Inflammatory macrophage treated with lipopolysaccharide for 1 hour (primary cell): ENCODE results near the gene TMEM106B.

Experiments
- DNase-seq, 2 donors: peaks; one replicate each; pipeline ENCODE4 v3.0.0-alpha.2; 2020 to 2022

TMEM106B gene

GRCh38 chr7:12229046-12229445 lies 18.0 kb downstream of the TMEM106B start:
- no peak for DNase-seq

- DNase-seq: no peak
These were observed 20.0 kb downstream of the TMEM106B start for GRCh38 chr7:12231097-12231496.

GRCh38 chr7:12233175-12233574 lies 22.1 kb downstream of the TMEM106B start:
- no peak for DNase-seq

GRCh38 chr7:12234334-12234865 lies 23.3 kb downstream of the TMEM106B start:
- no peak for DNase-seq

- no peak for DNase-seq
These were observed 24.9 kb downstream of the TMEM106B start for GRCh38 chr7:12235970-12236369.

GRCh38 chr7:12237007-12237406 lies 25.9 kb downstream of the TMEM106B start:
- no peak for DNase-seq

GRCh38 chr7:12239806-12240205 lies 28.7 kb downstream of the TMEM106B start:
- DNase-seq: peak in 1 of 2 donors; percentile 3

GRCh38 chr7:12244129-12244528 lies 33.0 kb downstream of the TMEM106B start:
- peak; percentile 3 to 19 for DNase-seq

GRCh38 chr7:12244694-12245093 lies 33.6 kb downstream of the TMEM106B start:
- no peak for DNase-seq

- no peak for DNase-seq
These were observed 38.6 kb downstream of the TMEM106B start for GRCh38 chr7:12249706-12250105.

- no peak for DNase-seq
These were observed 39.1 kb downstream of the TMEM106B start for GRCh38 chr7:12250232-12250631.

GRCh38 chr7:12256090-12256489 lies 45.0 kb downstream of the TMEM106B start:
- DNase-seq: peak in 1 of 2 donors; percentile 8

GRCh38 chr7:12257582-12257981 lies 46.5 kb downstream of the TMEM106B start:
- DNase-seq: peak; percentile 81 to 89

- DNase-seq: no peak
These were observed 47.0 kb downstream of the TMEM106B start for GRCh38 chr7:12258074-12258473.

- DNase-seq: no peak
These were observed 56.4 kb downstream of the TMEM106B start for GRCh38 chr7:12267542-12267941.

GRCh38 chr7:12269100-12269895 lies 58.2 kb downstream of the TMEM106B start:
- no peak for DNase-seq

GRCh38 chr7:12281038-12281437 lies 69.9 kb downstream of the TMEM106B start:
- DNase-seq: peak; percentile 25 to 41

GRCh38 chr7:12287901-12288300 lies 76.8 kb downstream of the TMEM106B start:
- DNase-seq: no peak

GRCh38 chr7:12289996-12290395 lies 78.9 kb downstream of the TMEM106B start:
- no peak for DNase-seq

GRCh38 chr7:12290761-12291160 lies 79.7 kb downstream of the TMEM106B start:
- no peak for DNase-seq

- DNase-seq: peak in 1 of 2 donors; percentile 2
These were observed 80.8 kb downstream of the TMEM106B start for GRCh38 chr7:12291870-12292269.
